ENCODE measurements around the gene HMBS. TPM values are rescaled to one million over a fixed set of nuclear protein-coding genes. Genes with fewer than 3 reads are reported as not detected.

Gene HMBS
- total RNA-seq, 1 donor from 2014 or later, result 39.8 TPM

- no peak for TF ChIP-seq CTCF (IDR thresholded peaks at IDR 0.05; ENCODE audit: unreplicated experiment)
- Mint-ChIP-seq H3K4me3 (ENCODE audit: low read depth) (no peak overlapping the region), H3K9me3 (ENCODE audit: low read depth) (no peaks in the 10 kb centered on the region), H3K27me3 (no peaks in the 10 kb centered on the region), H3K36me3 (ENCODE audit: insufficient read depth) (peaks cover 3% of the 10 kb centered on the region), H3K4me1 (ENCODE audit: low read depth) (peaks cover 8% of the 10 kb centered on the region), H3K27ac (no peak overlapping the region)
- DNase-seq (ENCODE audit: low spot score, unreplicated experiment), result no peak
Measured at GRCh38 chr11:119087123-119087522, 2.4 kb downstream of the HMBS start.

- H3K27ac Mint-ChIP-seq, result no peak overlapping the region
Measured at GRCh38 chr11:119087747-119088241, 3.1 kb downstream of the HMBS start.

GRCh38 chr11:119088406-119088805 lies 3.7 kb downstream of the HMBS start:
- no peak for DNase-seq (ENCODE audit: low spot score, unreplicated experiment)
- Mint-ChIP-seq H3K9me3 (ENCODE audit: low read depth) (no peaks in the 10 kb centered on the region), H3K4me1 (ENCODE audit: low read depth) (peaks cover 16% of the 10 kb centered on the region), H3K27ac (peak overlapping the region; percentile 71), H3K36me3 (ENCODE audit: insufficient read depth) (peaks cover 5% of the 10 kb centered on the region), H3K27me3 (no peaks in the 10 kb centered on the region), H3K4me3 (ENCODE audit: low read depth) (no peak overlapping the region)
- no peak for TF ChIP-seq CTCF (IDR thresholded peaks at IDR 0.05; ENCODE audit: unreplicated experiment)

More at GRCh38 chr11:119087747-119088241, 3.1 kb downstream of the HMBS start:
- peaks cover 13% of the 10 kb centered on the region for H3K4me1 Mint-ChIP-seq (ENCODE audit: low read depth)
- no peak overlapping the region for H3K4me3 Mint-ChIP-seq (ENCODE audit: low read depth)
- peaks cover 5% of the 10 kb centered on the region for H3K36me3 Mint-ChIP-seq (ENCODE audit: insufficient read depth)
- no peak for TF ChIP-seq CTCF (IDR thresholded peaks at IDR 0.05; ENCODE audit: unreplicated experiment)
- H3K27me3 Mint-ChIP-seq, result no peaks in the 10 kb centered on the region
- DNase-seq (ENCODE audit: low spot score, unreplicated experiment), result no peak
- no peaks in the 10 kb centered on the region for H3K9me3 Mint-ChIP-seq (ENCODE audit: low read depth)

GRCh38 chr11:119089319-119089718 lies 4.6 kb downstream of the HMBS start:
- no peak overlapping the region for H3K4me3 Mint-ChIP-seq (ENCODE audit: low read depth)
- no peak for TF ChIP-seq CTCF (IDR thresholded peaks at IDR 0.05; ENCODE audit: unreplicated experiment)
- H3K36me3 Mint-ChIP-seq (ENCODE audit: insufficient read depth), result peaks cover 5% of the 10 kb centered on the region
- no peak for DNase-seq (ENCODE audit: low spot score, unreplicated experiment)
- H3K9me3 Mint-ChIP-seq (ENCODE audit: low read depth), result no peaks in the 10 kb centered on the region
- peak overlapping the region; percentile 52 for H3K27ac Mint-ChIP-seq
- H3K27me3 Mint-ChIP-seq, result no peaks in the 10 kb centered on the region
- peaks cover 22% of the 10 kb centered on the region for H3K4me1 Mint-ChIP-seq (ENCODE audit: low read depth)

GRCh38 chr11:119091178-119091577 lies 6.5 kb downstream of the HMBS start:
- H3K4me1 Mint-ChIP-seq (ENCODE audit: low read depth), result peaks cover 14% of the 10 kb centered on the region
- no peak overlapping the region for H3K27ac Mint-ChIP-seq
- no peaks in the 10 kb centered on the region for H3K9me3 Mint-ChIP-seq (ENCODE audit: low read depth)
- no peak for DNase-seq (ENCODE audit: low spot score, unreplicated experiment)
- H3K27me3 Mint-ChIP-seq, result no peaks in the 10 kb centered on the region
- H3K36me3 Mint-ChIP-seq (ENCODE audit: insufficient read depth), result peaks cover 7% of the 10 kb centered on the region
- no peak overlapping the region for H3K4me3 Mint-ChIP-seq (ENCODE audit: low read depth)
- no peak for TF ChIP-seq CTCF (IDR thresholded peaks at IDR 0.05; ENCODE audit: unreplicated experiment)

Data from progenitor cell of endocrine pancreas (in vitro differentiated cells).